ENCODE measurements around the gene APBA1.

The APBA1 gene

DNA sequence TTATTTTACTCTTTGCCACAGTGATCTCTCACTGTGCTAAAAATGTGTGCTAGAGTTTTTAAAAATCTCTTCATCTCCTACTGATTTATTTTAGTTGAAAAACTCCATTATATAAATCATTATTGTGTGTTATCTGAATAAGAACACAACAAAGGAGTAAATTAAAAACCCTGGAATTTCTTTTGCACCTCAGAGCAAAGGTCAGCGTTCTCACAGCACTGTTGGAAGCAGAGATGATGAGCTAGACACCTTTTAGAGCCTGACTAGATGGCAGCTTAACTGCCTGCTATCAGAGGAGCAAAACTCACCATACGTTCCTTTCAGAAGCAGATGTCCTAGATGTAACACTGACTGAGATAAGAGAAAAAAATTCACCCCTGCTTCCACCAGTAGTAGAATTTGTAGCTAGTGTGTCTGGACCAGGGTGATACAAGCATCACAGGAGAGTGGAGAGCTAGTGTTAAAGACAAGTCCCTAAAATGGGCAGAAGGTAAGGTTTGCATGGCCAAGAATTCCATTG, 200.0 kb downstream of the APBA1 start:
- no peak for DNase-seq (ENCODE audit: low read depth)

- DNase-seq (ENCODE audit: low read depth) = no peak
Observed at GRCh38 chr9:69471433-69471832, 200.7 kb downstream of the APBA1 start.

- no peak for DNase-seq (ENCODE audit: low read depth)
Observed at GRCh38 chr9:69470186-69470977, 201.8 kb downstream of the APBA1 start.

DNA sequence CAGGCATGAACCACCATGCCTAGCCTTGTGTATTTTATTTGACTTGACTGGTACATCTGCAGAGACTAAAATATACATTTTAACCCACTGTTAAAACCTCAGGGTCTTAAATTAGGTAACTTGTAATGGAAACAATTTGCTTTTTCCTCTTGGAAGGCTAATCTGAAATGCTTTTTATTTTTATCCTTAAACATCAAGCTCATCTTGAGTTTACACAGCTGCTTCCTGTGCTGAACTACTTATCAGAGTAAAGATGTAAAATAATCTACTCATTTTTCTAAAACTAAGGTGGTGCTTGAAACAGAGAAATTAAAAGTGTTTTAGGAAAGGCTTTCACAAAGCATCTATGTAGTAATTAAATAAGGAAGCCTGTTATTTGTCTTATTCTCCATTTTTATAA, 203.0 kb downstream of the APBA1 start:
- DNase-seq (ENCODE audit: low read depth) = no peak

GRCh38 chr9:69468380-69468779, 203.8 kb downstream of the APBA1 start:
- DNase-seq (ENCODE audit: low read depth) = no peak

- no peak for DNase-seq (ENCODE audit: low read depth)
Observed at GRCh38 chr9:69466151-69466550, 206.0 kb downstream of the APBA1 start.

GRCh38 chr9:69465473-69465872, 206.7 kb downstream of the APBA1 start:
- no peak for DNase-seq (ENCODE audit: low read depth)

GRCh38 chr9:69463497-69464068, 208.6 kb downstream of the APBA1 start:
- DNase-seq (ENCODE audit: low read depth) = no peak

DNA sequence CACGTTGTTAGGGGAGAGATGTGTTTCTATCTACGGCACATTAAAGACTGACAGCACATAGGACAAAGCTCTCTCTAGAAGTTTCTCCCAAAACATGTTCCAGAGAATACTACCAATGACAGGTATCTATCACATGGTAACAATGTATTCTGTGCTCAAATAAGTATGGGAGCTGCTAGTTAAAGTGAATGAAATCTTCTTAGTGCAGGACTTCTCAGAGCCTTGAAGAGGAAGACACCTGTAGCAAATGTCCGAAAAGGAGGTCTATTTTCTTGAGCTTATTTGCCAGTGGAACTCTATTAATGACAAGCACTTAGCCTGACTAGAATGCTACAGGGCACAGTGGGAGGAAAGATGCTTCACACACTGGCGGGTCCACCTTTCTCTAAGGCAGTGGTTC, 209.8 kb downstream of the APBA1 start:
- DNase-seq (ENCODE audit: low read depth) = no peak

DNA sequence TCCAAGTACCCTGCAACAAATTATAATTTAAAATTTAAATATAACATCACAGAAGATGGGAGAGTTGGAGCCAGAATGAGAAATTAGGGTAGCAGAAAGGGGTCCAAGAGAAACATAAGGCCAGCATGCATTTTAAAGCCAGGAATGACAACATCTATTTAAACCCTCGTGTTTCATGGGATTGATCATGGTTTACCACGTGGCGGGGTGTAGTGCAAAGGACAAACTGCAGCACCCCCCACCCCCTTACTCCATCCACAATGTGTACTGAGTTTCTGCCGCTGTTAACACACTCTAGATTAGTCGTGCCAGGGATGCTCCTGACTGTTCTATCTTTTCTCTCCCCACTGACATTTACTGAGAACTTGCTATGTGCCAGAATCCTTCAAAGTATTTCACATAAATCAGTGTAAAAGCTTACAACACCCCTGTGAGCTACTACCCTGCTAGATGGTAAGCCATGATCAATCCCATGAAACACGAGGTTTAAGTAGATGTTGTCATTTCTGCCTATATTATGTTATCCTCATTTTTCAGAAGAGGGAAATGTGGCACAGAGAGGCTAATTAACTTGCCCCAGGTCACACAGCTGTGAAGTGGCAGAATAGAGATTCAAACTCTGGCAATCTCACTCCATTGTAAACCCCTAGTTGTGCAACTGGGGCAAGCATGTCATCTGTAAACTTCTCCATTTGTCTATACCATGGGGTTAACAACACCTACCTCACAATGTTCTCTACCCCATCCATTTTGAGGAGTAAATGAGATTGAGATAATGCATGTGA, 210.9 kb downstream of the APBA1 start:
- no peak for DNase-seq (ENCODE audit: low read depth)

DNA sequence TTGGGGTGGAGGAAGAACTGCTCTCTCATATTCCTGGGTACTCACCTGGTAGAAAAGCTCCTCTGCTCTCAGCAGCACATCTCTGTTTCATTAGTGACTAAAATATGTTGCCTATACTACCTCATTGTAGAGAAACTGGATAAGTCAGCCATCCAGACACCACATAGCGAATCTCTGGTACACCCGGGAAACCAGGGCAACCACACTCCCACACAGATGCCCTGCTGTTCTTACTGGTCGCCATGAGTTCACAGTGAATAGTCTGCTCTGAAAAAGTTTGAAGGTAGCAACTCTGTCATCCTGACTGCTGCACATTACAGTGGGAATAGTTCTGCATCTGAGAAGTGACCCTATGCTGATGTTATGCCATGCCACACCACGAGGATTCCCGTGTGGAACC, 212.2 kb downstream of the APBA1 start:
- no peak for DNase-seq (ENCODE audit: low read depth)

DNA sequence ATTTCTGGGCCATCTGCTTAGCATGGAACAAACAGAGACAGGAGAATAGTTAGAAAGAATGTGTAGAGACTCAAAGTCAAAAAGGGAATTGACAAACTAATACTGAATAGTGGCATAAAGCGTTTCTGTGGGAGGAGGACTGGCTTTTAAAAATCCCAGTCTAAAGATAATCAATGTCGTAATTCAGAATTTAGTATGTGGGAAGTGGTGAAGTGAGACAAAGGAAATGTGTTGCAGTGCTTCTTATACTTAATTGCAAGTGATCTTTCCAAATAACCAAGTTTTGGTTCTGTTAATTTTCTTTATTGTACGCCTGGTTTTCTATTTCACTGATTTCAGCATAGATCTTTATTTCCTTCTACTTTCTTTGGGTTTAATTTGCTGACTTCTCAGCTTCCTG, 214.0 kb downstream of the APBA1 start:
- no peak for DNase-seq (ENCODE audit: low read depth)

DNA sequence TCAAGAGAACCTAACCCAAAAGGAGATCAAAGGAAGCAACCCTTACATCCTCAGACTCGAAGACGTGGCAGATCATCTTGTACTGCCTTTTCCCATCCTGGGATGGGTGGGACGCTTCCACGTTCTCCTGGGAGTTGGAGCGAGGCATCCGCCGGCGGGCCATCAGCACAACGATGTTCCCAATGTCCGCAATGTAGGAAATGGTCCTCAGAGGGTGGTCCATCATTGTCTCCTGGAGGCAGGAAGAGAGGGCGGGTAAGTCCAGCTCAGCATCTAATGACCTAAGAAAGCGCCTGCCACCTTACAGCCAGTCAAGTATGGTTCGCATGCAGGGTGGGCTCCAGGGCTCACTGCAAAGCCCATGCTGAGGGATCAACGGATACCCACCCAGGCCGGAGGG, 216.0 kb downstream of the APBA1 start:
- no peak for DNase-seq (ENCODE audit: low read depth)

DNA sequence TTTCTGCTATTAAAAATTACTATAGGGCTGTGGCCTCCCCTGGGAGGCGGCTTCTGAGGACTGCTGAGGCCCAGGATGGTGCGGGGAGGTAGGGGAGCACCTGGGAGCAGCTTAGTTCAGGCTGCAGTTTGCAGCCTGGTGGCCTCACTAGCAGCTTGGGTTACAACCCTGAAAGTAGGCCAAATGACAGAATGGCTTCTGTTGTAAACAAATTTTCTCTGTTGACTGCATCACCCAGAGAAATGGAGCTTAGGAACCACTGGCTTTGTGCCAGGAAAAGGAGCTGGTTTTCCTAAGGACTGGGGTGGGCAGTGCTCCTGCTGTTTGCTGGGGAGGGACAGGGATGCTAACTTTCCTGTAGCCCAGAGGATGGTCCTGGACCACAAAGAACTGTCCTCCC, 216.9 kb downstream of the APBA1 start:
- no peak for DNase-seq (ENCODE audit: low read depth)

DNA sequence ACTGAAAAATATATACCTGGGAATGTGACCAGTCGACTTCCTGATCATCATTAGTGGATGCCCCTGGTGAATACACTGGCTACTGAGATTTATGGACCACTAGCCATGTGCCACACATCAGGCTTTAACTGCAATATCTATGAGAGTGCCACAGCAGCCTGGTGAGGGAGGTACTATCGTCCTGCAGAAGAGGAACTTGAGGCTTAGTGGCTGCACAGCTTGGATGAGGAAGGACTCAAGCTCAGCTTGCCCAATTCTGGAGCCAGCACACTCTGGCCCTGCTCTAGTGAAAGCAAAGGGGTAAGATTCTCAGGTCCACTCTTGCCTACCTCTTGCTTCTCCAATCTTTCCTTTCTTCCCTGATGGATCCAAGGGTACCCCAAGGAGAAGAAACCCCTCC, 217.8 kb downstream of the APBA1 start:
- DNase-seq (ENCODE audit: low read depth) = no peak

- DNase-seq (ENCODE audit: low read depth) = no peak
Observed at GRCh38 chr9:69453746-69454145, 218.4 kb downstream of the APBA1 start.

- no peak for DNase-seq (ENCODE audit: low read depth)
Observed at GRCh38 chr9:69452110-69452782, 219.9 kb downstream of the APBA1 start.

GRCh38 chr9:69446496-69446895, 225.7 kb downstream of the APBA1 start:
- no peak for DNase-seq (ENCODE audit: low read depth)

DNA sequence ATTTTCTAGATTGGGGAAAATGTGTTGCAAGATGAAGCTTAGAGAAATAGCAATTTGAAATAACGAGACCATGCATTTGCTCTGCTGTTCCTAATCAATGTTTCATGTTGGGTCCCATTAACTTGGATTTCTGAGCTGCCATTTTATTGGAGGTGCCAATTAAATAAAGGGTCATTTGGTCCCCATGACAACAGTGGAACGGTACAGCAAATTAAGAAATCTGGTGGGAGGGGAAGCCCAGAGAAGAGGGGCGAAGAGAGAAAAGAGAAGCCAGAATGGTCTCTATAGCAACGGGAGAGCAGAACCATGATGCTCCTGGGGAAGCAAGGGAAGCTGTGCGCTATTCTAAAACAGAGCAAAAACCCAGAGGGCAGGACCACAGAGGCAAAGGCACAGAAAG, 226.9 kb downstream of the APBA1 start:
- DNase-seq (ENCODE audit: low read depth) = no peak

DNA sequence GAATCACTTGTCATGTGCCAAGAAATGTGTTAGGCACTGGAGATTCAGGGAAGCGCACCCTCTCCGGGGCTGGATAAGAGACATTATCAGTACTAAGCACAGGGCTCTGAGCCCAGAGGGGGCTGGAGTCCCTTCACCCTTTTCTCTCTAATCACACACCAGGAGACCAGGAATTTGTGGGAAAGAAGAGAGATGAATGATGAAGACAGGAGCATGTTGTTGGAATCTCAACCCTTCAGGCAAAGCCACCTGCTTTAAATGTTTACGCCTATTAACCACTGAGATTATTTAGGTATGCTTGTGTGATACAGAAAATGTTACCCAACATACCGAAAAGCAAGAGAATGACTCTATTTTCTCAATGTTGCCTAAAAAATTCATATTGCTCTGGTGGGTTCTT, 227.4 kb downstream of the APBA1 start:
- DNase-seq (ENCODE audit: low read depth) = no peak

DNA sequence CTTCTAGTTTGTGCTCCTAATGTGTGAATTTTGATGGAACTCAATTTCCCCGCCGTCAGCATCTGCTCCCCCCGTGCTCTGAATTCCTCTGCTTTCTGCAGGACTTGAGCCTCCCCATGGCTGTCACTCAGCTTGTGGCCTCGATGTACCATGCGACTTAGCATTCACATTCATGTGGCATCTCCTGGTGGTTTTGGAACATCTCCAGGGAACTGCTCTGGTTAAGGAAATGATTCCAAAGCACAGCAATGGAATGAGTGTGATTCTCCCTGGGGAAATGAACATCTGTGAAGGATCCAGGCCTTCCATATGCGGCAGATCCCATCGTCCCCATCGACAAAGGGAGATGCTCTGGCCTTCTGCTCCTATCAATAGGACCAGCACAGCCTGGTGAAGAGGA, 228.2 kb downstream of the APBA1 start:
- DNase-seq (ENCODE audit: low read depth) = no peak

DNA sequence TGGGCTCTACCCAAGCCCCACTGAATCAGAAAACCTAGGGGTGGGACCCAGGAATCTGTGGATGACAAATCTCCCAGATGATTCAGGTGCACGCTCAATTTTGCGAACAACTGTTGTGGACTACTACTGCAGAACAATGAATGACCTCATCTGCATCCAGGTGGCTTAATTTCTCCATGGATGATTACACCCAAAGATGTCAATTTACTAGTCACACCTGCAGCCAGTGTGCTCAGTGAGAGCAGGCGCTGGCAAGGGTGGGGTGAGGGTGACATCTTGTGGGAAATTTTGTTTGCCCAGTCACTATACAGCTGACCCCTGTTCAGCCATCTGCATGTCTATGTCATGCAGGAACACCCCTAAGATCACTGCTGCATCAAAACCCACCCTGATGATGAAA, 229.0 kb downstream of the APBA1 start:
- DNase-seq (ENCODE audit: low read depth) = no peak
